IPS-NIHi7 (cell line): ENCODE measurements around the gene AKR1B15.
A peak's percentile ranks its signal among the peaks of the same experiment; 100 is the strongest.
"Not testable (repeated sequence)": the region's sequence is repeated elsewhere in the genome, so short reads cannot be mapped to it uniquely, and the experiment has no call there.

Source experiments
- DNase-seq: peaks from one replicate; pipeline ENCODE4 v3.0.0; 2012; ENCODE audit warnings: mixed read lengths; ENCODE audit errors: extremely low spot score

Gene AKR1B15

GRCh38 chr7:134532180-134532953 is 16.5 kb upstream of the AKR1B15 start:
- no peak for DNase-seq

DNA sequence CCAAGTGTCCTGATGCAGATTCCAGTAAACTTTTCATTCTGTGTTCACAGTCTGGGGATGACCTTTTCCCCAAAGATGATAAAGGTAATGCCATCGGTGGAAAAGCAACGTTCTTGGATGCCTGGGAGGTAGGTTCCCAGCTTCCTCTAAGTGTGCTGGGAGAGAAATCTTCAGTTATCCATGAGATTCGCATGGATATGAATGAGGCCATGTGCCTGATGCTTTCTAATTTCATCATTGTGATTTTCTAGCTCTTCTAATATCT is 16.0 kb upstream of the AKR1B15 start:
- no peak for DNase-seq

GRCh38 chr7:134533288-134533771 is 15.6 kb upstream of the AKR1B15 start:
- no peak for DNase-seq

- DNase-seq: no peak
Observed at GRCh38 chr7:134534633-134535032, 14.3 kb upstream of the AKR1B15 start.

- DNase-seq: no peak
Observed at GRCh38 chr7:134535272-134535918, 13.5 kb upstream of the AKR1B15 start.

- no peak for DNase-seq
Observed at GRCh38 chr7:134535919-134536299, 13.0 kb upstream of the AKR1B15 start.

DNA sequence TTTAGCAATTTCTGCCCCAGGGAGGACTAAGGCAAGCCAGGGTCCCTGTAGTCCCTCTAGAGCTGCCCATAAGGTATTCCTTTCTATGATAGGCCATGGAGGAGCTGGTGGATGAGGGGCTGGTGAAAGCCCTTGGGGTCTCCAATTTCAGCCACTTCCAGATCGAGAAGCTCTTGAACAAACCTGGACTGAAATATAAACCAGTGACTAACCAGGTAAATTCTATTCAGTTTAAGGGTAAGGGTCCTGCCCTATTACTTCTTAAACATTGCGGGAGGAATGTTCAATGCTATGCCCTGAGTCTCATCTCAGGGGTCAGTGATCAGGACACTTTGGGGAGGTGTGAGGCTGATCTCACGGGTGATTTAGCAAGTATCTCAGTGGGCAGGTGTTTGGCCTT is 12.4 kb upstream of the AKR1B15 start:
- DNase-seq: not testable (repeated sequence)

GRCh38 chr7:134537273-134537781 is 11.6 kb upstream of the AKR1B15 start:
- not testable (repeated sequence) for DNase-seq

GRCh38 chr7:134539380-134540004 is 9.4 kb upstream of the AKR1B15 start:
- no peak for DNase-seq

DNA sequence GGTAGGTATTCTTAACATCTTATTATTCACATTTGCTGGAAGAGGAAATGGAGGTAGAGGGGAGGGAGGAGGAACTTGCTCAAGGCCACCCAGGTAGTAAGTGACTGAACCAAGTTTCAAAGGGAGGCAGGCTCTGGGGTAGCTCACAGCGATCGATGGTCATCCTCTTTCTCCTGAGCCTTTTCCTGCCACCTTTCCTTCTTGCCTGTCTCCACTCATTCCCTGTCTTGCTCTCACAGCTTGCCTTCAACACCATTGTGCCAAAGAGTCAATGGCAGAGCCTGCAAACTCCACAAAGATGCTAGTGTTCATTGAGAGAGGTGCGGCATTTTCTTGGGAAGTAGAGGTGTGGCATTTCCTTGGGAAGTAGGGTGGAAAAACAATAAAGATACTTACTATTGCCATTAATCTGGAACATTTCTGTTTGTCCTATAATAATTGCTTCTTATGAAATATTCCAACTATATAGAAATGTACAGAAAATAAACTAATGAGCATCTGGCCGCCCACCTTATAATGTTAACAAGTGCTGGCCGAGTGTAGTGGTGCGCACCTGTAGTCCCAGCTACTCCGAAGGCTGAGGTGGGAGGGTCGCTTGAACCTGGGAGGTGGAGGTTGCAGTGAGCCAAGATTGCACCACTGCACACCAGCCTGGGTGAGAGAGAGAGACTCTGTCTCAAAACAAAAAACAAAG is 7.3 kb upstream of the AKR1B15 start:
- DNase-seq: not testable (repeated sequence)

GRCh38 chr7:134542195-134542771 is 6.6 kb upstream of the AKR1B15 start:
- DNase-seq: no peak

GRCh38 chr7:134545380-134545779 is 3.5 kb upstream of the AKR1B15 start:
- DNase-seq: no peak

GRCh38 chr7:134545918-134546317 is 3.0 kb upstream of the AKR1B15 start:
- DNase-seq: no peak

DNA sequence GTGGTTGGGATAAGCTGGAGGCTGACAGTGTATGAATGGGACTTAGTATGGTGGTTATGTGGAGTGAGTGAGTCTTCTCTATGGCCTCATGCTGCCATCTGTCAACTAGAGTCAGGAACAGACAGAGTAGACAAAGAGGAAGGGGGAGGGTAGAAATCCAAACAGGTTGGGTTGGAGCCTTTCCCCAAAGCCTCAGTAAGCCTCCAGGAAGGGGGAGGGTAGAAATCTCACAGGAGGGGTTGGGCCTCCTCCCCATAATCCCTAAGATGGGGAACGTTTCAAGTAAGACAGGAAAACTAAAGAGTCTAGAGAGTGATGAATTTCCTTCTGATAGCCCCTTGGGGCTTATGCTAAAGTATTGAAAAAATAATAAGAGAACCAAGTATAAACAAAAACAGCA is 2.0 kb upstream of the AKR1B15 start:
- peak; percentile 45 for DNase-seq

DNA sequence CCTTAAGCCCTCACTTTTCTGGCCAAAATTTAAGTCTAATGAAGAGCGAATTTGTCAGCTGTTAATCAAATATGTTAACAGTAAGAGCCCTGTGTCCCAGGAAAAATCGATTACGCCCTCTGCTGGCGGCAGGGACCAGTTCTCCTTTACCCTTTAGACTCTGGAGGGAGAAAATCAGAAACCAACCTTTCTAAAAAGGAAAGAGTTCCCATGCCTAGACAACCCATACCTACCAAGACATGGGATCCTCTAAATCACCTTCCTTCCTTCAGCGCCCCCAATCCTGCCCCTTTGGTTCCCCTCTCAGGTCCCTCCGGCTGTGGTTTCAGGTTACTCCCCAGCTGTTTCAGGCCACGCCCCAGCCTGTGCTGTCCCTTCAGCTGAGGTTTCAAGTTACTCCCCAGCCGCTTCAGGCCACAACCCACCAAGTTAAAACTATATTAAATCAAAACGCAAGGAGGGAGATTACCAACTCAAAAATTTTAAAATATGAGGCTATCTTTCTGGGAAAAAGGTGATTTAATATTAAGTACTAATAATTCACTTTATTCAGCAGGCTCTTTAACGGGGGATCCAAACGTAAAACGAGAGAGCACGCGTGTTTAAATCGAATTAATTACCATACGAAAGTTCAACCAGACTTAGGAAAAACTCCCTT is 1.4 kb upstream of the AKR1B15 start:
- DNase-seq: peak; percentile 90

DNA sequence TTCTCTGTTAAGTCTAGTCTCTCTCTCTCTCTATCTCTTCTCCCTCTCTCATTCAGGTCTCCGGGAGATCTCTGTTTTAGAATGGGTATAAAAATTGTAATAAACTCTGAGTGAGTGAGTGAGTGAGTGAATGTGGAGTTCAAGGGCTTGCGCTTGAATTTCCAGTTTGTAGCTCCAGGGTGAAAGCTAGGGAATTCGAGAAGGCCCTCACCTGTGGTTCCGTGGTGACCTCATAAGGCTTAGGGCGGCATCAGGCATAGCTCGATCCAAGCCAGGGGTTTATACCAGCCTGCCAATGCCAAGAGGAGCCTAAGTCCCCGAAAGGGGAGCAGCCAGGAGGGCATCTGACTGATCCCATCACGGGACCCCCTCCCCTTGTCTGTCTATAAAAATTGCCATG is 456 bp downstream of the AKR1B15 start:
- no peak for DNase-seq

GRCh38 chr7:134552105-134552504 is 3.2 kb downstream of the AKR1B15 start:
- peak; percentile 53 for DNase-seq

DNA sequence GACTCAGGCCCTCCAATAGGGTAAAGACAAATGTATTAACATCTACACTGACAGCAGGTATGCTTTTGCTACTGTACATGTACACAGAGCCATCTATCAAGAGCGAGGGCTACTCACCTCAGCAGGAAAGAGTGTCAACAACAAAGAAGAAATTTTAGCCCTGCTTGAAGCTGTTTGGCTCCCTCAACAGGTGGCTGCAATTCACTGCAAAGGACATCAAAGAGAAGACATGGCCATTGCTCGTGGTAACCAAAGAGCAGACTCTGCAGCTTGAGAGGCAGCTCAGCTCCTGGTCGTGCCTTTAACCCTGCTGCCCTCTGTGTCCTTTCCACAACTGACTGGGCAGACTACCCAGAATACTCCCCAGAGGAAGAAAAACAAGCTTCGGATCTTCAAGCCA is 5.1 kb downstream of the AKR1B15 start:
- DNase-seq: peak; percentile 48

GRCh38 chr7:134554417-134554966 is 5.6 kb downstream of the AKR1B15 start:
- DNase-seq: no peak

GRCh38 chr7:134557391-134557790 is 8.5 kb downstream of the AKR1B15 start:
- no peak for DNase-seq

- DNase-seq: no peak
Observed at GRCh38 chr7:134558370-134558769, 9.5 kb downstream of the AKR1B15 start.
